ENCODE measurements around the gene KCNN4.
A peak's percentile ranks its signal among the peaks of the same experiment; 100 is the strongest.

KCNN4 gene

GRCh38 chr19:43783636-43784035 is 2.9 kb upstream of the KCNN4 start:
- TF ChIP-seq CTCF (IDR thresholded peaks at IDR 0.05; ENCODE audit: insufficient read depth, low read length, poor library complexity, severe bottlenecking): no peak
- Histone ChIP-seq H3K4me3 (replicated peaks; ENCODE audit: low read depth, low read length) (peak overlapping the region; percentile 87), H3K36me3 (ENCODE audit: control insufficient read depth, insufficient read depth, low read length) (no peaks in the 10 kb centered on the region), H3K27me3 (replicated peaks; ENCODE audit: control insufficient read depth, insufficient read depth, low read length) (no peaks in the 10 kb centered on the region)
- DNase-seq (ENCODE audit: extremely low read depth, insufficient read length): no peak

- DNase-seq (ENCODE audit: extremely low read depth, insufficient read length): no peak
- Histone ChIP-seq H3K4me3 (replicated peaks; ENCODE audit: low read depth, low read length) (peak overlapping the region; percentile 87), H3K27me3 (replicated peaks; ENCODE audit: control insufficient read depth, insufficient read depth, low read length) (no peaks in the 10 kb centered on the region), H3K36me3 (ENCODE audit: control insufficient read depth, insufficient read depth, low read length) (no peaks in the 10 kb centered on the region)
- TF ChIP-seq CTCF (IDR thresholded peaks at IDR 0.05; ENCODE audit: insufficient read depth, low read length, poor library complexity, severe bottlenecking): no peak
Measured at GRCh38 chr19:43782689-43783231, 2.0 kb upstream of the KCNN4 start.

- no peak for TF ChIP-seq CTCF (IDR thresholded peaks at IDR 0.05; ENCODE audit: insufficient read depth, low read length, poor library complexity, severe bottlenecking)
- H3K36me3 ChIP-seq (ENCODE audit: control insufficient read depth, insufficient read depth, low read length): no peaks in the 10 kb centered on the region
- H3K4me3 ChIP-seq (replicated peaks; ENCODE audit: low read depth, low read length): peak overlapping the region; percentile 87
- no peaks in the 10 kb centered on the region for H3K27me3 ChIP-seq (replicated peaks; ENCODE audit: control insufficient read depth, insufficient read depth, low read length)
- no peak for DNase-seq (ENCODE audit: extremely low read depth, insufficient read length)
Measured at GRCh38 chr19:43782311-43782660, 1.5 kb upstream of the KCNN4 start.

GRCh38 chr19:43781630-43782310 is 997 bp upstream of the KCNN4 start:
- DNase-seq (ENCODE audit: extremely low read depth, insufficient read length): no peak
- no peak for TF ChIP-seq CTCF (IDR thresholded peaks at IDR 0.05; ENCODE audit: insufficient read depth, low read length, poor library complexity, severe bottlenecking)
- no peaks in the 10 kb centered on the region for H3K27me3 ChIP-seq (replicated peaks; ENCODE audit: control insufficient read depth, insufficient read depth, low read length)
- H3K36me3 ChIP-seq (ENCODE audit: control insufficient read depth, insufficient read depth, low read length): no peaks in the 10 kb centered on the region
- peak overlapping the region; percentile 87 for H3K4me3 ChIP-seq (replicated peaks; ENCODE audit: low read depth, low read length)

- H3K27me3 ChIP-seq (replicated peaks; ENCODE audit: control insufficient read depth, insufficient read depth, low read length): no peaks in the 10 kb centered on the region
- peak; percentile 53 for TF ChIP-seq CTCF (IDR thresholded peaks at IDR 0.05; ENCODE audit: insufficient read depth, low read length, poor library complexity, severe bottlenecking)
- peak overlapping the region; percentile 87 for H3K4me3 ChIP-seq (replicated peaks; ENCODE audit: low read depth, low read length)
- no peak for DNase-seq (ENCODE audit: extremely low read depth, insufficient read length)
- H3K36me3 ChIP-seq (ENCODE audit: control insufficient read depth, insufficient read depth, low read length): no peaks in the 10 kb centered on the region; the same call in 1 of the 2 replicates
Measured at GRCh38 chr19:43779820-43780219, 953 bp downstream of the KCNN4 start.
